Activated T-cell treated with anti-CD3 and anti-CD28 coated beads for 24 hours (primary cell): Measurements from ENCODE around the gene PDPK1.
"Not testable (repeated sequence)": the region's sequence is repeated elsewhere in the genome, so short reads cannot be mapped to it uniquely, and the experiment has no call there.

Source experiments
- DNase-seq: peaks from one replicate; pipeline ENCODE4 v3.0.0-alpha.2; 2020; ENCODE audit warnings: low read depth

PDPK1 gene

DNA sequence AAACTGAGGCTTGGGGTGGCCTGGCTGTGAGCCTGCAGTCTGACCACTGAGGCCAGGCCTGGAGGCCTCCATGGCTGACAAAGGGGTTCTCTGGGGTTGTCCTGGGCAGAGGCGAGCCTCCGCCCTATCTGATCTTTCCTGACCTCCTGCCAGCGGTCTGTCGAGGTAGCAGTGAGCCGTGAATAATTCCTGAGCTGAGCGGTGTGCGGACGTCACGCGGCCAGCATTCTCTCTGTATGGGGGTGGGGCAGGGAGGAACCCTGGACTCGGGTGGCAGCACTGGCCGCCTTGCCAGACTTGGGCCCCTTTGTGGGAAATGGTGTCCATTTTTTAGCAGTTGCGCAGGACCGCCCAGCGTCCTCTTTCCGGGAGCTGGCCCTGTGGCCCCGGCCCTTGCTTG is 74.1 kb downstream of the PDPK1 start:
- not testable (repeated sequence) for DNase-seq

DNA sequence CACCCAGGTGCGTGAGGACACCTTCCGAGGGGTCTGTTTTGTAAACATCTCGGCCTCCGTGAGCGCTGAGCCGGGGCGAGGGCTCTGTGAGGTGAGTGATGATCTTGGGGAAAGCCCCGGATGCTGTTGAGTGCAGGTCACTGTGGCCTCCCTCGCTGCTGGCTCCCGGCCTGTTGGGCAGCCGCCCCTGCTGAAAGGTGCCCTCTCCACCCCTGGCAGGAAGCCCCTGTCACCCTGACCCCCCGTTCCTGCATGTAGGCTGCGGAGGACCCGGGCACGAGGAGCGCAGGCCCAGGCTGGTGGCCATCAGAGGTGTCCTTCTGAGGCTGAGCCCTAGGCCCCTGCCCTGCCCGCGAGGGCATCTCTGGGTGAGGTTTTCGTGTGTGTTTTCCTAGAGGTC is 75.4 kb downstream of the PDPK1 start:
- not testable (repeated sequence) for DNase-seq

DNA sequence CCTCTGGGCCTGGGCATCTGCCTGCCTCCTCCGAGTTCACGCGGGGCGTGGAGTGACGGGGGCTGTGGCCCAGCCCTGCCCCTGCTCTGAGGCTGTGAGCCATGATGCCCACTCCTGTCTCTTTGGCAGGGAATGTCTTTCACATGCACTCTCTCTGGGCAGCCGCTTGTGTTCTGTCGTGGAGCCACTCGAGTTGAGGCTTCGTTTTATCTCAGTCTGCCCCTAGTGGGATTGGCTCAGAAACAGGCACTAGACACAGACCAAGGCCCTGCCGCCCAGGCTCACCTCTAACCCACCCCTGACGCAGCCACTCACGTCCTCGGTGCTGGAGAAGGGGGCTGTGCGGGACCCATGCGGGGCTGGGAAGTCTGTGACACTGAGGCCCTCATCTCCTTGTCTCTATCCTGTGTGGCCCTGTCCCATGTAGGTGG is 77.0 kb downstream of the PDPK1 start:
- DNase-seq = no peak

DNA sequence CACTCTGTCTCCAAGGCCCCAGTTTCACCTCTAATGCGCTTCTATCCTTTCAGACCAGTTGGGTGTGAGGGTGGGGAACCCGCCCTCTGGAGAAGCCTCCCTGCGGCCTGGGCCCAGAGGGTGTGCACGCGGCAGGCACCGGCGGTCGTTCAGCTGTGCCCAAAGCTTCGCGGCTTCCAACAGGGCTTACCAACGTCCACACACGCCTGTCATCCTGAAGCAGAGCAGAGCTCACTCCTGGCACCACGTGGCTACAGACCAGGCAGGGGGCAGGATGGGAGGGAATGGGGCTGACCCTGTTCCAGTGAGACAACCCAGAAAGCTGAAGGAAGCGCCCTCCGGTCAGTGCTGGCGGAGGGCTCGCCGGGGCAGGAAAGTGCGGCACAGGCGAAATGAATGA is 81.1 kb downstream of the PDPK1 start:
- not testable (repeated sequence) for DNase-seq

DNA sequence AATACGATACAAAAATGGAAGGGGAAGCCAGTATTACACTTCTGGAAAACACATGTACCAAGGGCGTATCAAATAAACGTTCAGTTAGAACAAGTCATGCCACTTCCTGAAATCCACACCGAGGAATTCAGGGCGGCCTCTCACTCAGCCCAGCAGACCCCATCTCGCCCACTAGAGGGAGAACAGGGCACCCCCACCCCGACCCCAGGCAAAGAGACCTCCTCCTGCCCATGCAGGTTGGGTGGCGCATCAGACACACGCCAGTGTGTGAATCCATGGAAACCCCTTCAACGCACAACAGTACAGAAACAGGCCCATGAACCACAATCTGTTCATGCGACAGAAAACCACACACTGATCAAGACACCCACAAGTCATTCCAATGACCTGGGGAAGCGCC is 81.8 kb downstream of the PDPK1 start:
- not testable (repeated sequence) for DNase-seq

DNA sequence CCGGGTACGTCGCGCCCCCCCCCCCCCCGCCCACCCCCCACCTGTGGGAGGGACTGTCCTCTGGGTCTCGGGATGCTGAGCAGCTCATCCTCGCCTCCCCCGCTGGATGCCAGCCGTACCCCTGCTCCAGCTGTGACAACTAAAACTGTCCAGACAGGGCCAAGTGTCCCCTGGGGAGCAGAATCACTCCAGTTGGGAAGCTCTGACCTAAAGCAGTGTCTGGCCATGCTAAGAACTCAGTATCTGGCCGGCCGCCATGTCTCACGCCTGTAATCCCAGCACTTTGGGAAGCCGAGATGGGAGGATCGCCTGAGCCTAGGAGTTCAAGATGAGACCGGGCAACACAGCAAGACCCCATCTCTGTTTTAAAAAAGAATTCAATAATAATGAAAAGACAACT is 83.0 kb downstream of the PDPK1 start:
- DNase-seq = not testable (repeated sequence)

DNA sequence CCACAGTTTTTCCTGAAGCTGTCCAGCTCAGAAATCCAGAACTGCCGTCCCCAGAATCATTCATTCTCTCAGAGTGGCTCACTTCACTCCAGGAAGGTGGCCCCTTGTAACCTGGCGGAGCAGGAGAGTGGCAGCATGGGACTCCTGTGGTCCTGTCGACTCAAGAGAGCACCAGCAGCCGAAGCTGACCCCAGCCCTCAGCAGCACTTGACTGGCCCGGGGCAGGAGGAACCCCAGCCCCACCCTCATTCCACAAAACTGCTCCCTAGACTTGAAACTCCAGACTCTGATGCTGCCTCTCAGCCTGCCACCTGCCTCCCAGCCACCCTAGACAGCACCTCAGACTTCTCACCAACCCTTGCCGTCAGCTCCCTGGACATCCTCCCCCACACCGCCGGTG is 83.6 kb downstream of the PDPK1 start:
- not testable (repeated sequence) for DNase-seq

DNA sequence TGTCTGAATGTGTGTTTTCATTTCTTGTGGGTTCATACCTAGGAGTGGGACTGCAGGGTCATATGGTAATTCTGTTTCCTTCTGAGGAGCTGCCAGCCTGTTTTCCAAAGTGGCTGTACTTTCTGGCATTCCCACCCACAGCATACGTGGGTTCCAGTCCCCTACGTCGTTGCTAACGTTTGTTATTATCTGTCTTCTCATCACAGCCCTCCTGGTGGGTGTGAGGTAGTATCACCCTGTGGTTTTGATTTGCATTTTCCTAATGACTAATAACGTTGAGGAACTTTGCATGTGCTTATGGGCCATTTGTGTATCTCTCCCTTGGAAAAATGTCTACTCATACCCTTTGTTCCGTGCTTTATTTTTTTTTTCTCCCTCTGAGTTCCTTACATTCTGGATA is 89.3 kb downstream of the PDPK1 start:
- DNase-seq = not testable (repeated sequence)

DNA sequence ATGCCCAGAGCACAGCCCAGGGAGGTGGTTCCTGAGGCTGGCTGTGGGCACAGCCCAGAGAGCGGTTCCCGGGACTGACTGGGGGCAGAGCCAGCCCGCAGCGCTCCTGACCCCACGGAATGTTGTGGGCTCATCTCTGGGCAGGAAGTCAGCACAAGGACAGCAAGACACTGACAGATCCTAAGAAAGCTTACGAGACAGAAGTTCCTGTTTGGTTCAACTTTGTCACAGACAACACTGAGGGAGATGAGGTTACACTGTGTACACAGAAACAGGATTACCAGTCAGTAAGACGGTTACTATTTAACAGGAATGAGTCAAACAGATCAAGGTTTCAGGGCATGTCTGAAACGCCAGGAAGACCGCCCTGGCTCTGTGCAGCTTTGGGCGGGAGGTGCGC is 93.4 kb downstream of the PDPK1 start:
- not testable (repeated sequence) for DNase-seq

DNA sequence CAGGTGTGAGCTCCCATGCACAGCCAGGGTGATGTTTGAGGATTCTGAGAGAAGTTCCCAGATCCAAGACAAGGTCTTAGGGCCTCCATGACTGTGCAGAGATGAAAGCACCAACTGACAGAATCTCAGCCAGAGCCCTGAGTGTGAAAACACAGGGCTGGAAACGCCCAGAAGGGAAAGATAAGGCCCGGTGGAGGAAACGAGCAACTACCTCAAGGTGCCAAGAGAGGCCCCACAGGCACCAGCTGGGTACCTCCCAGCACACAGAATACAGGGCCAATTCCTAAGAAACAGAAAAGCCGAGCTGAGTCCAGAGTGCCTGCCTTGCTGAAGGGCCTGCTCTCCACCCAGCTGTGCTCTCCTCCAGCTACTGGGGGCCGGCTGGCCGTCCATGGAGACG is 94.5 kb downstream of the PDPK1 start:
- not testable (repeated sequence) for DNase-seq

DNA sequence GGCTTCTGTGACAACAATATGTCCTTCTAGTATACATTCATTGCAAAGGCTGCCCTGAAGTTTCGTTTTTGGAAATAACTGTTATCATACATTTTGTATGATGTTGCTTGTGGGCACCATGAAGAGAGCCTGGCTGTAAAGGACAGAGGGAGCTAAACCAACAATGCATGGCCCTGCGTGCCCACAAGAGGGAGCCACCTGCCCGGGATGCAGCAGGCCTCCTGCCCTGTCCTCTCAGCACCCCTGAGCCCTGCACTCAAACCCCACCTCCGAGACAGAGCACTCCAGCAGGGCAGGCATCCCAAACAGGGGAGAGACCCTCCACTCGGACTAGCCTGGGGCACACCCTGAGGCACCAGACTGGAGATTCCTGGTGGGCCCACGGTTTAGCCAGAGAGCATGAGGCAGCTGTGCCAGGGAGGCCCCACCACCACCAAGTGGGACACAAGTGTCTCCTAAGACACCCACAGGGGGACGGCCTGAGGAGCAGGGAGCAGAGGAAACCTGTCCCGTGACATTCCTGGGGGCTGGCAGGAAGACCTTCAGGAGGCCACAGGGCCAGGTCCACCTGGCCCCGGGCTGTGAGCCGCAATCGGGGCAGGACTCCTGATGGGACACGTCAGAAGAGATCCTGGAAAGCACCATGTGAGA is 101.4 kb downstream of the PDPK1 start:
- DNase-seq = not testable (repeated sequence)

DNA sequence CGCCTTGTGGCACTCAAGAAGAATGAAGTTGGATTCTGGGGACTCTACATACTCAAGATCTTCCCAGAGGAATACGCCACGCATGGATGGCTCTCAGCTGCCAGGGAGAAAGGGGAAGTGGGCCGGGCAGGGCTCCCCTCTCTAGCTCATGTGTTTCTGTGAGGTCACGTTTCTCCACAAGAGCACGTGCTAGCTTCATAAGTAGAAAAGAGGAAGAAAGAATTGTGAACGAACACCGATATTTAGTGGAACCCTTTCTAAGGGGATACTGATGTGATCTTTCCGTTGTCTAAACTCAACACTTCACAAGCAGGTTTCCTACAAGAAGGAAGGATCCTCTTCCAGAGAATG is 101.9 kb downstream of the PDPK1 start:
- not testable (repeated sequence) for DNase-seq

DNA sequence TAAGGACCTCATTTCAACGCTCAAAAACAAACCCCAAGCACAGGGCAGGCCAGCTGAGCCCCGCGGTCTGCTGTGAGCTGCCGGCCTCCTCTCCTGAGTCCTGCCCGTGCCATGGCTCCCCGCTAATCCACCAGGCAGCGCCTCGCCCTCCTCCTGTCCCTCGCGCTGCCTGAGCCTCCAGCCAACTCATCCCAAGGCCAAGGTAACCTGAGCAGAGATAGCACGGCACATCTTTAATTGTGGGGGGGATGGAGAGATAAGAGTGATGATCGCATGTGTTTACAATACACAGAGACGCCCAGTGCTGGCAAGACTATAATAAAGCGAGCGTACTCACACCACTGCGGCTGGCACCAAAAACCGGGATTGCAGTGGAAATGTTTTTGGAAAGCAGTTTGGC is 104.7 kb downstream of the PDPK1 start:
- DNase-seq = not testable (repeated sequence)

DNA sequence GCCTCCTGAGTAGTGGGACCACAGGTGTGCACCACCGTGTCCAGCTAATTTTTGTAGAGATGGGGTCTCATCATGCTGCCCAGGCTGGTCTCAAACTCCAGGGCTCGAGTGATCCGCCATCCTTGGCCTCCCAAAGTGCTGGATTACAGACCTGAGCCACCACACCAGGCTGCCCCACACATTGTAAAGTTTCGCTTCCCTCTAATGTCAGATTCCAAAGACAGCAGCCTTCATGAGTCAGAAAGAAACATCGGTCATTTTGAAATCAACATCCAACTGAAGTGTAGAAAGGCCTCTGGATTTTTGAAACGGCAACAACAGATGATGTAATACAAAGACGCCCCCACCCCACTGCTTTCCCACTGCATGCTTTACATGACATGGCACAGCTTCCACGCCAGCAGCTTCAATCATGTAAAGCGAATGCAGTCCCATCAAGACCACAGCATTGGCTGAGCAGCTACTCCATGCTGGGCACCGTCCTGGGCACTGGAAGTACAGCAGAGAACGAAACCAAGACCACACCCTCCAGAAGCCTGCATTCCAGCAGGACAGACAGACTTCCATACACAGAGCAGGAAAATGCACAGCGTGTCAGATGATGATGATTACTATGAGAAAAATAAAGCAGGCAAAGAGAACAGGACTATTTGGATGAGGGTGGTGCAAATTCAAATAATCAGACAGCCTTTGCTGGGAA is 107.1 kb downstream of the PDPK1 start:
- not testable (repeated sequence) for DNase-seq

DNA sequence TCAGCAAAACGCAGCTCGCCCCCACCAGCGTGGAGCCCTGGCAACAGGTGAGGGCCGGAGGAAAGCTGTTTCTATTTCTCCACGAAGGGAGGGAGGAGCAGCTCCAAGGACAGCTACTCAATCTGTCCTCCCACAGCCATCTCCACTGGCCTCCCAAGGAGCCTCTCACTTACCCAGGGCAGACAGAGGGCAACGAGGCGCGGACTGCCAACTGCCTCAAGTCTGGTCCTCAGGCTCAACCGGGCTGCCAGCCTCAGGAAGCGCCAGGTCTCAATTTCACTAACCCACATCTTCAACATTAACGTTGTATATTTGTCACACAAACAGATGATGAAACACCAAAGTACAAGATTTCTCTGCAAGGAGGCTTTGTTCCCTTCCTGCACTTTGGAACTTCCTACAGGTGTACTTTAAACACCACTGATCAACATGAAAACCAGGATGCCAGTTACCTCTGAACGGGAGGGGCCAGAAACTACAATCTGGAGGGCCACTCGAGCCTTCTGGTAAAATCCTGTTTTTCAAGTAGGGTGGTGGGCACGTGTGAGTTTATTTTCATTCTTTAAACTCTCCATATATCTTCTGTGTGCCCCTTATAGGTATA is 113.5 kb downstream of the PDPK1 start:
- DNase-seq = not testable (repeated sequence)
